Panc1 (cell line): Measurements from ENCODE around the gene SOWAHD. TPM values are rescaled to one million over a fixed set of nuclear protein-coding genes. Genes with fewer than 3 reads are reported as not detected.

ENCODE experiments used
- ATAC-seq: fragments of 200-7000 bp; cut with Tn5 transposase; 2 replicates; pipeline ENCODE4 v1.9.1; 2020; ENCODE audit warnings: mild to moderate bottlenecking, moderate library complexity
- BruUV-seq: library from RNA; stranded (reverse); fragments of 400-500 nt; replicated peaks from 2 replicates; lab custom pipeline; 2021; lab: Mats Ljungman, UMichigan
- CTCF ChIA-PET: fragments of 300-600 bp; sonication (Branson Sonifier 250); formaldehyde crosslinking; loops from one replicate; lab custom pipeline; 2022; ENCODE audit warnings: antibody characterized with exemption; lab: Charles Lee
- POLR2A ChIA-PET: fragments of 300-600 bp; sonication (Branson Sonifier 250); formaldehyde crosslinking; loops from one replicate; lab custom pipeline; 2022; ENCODE audit warnings: antibody characterized with exemption; lab: Charles Lee
- DNase-seq: peaks from one replicate; pipeline ENCODE4 v3.0.0-alpha.2; 2010; ENCODE audit warnings: low read depth, low spot score
- H3K27ac ChIP-seq: 2 replicates; pipeline ENCODE4 v1.5.1; 2011; ENCODE audit warnings: mild to moderate bottlenecking, low read length, inconsistent platforms
- H3K27me3 ChIP-seq: fragments of 200-500 bp; sonication (Bioruptor generic); 2 replicates; pipeline ENCODE4 v1.6.0; 2014; ENCODE audit warnings: low read length, inconsistent platforms; ENCODE audit not compliant: control insufficient read depth, insufficient read depth
- H3K36me3 ChIP-seq: fragments of 200-500 bp; sonication (Bioruptor generic); 2 replicates; pipeline ENCODE4 v1.5.1; 2014; ENCODE audit warnings: inconsistent platforms, mild to moderate bottlenecking, low read length, moderate library complexity; ENCODE audit not compliant: control insufficient read depth, insufficient read depth
- H3K4me1 ChIP-seq: 2 replicates; pipeline ENCODE4 v1.5.1; 2011; ENCODE audit warnings: inconsistent platforms, mild to moderate bottlenecking, low read length, moderate library complexity; ENCODE audit not compliant: control insufficient read depth, insufficient read depth
- H3K4me3 ChIP-seq, 2 experiments: 2 replicates each; pipeline ENCODE4 v1.5.1; 2011 to 2012; ENCODE audit warnings: low read depth in 2 of 2, low read length in 2 of 2, mild to moderate bottlenecking in 2 of 2, inconsistent platforms in 1 of 2, moderate library complexity in 1 of 2
- H3K9me3 ChIP-seq: fragments of 200-500 bp; sonication (Bioruptor generic); 2 replicates; pipeline ENCODE4 v1.5.1; 2014; ENCODE audit warnings: low read depth, mild to moderate bottlenecking, inconsistent platforms, low read length, moderate library complexity; ENCODE audit not compliant: control insufficient read depth, insufficient read depth
- POLR2AphosphoS5 ChIP-seq: IDR thresholded peaks from 2 replicates; pipeline ENCODE4 v1.6.1; 2012; ENCODE audit warnings: mild to moderate bottlenecking, low read depth, low read length, moderate library complexity
- SIN3A ChIP-seq: IDR thresholded peaks from 2 replicates; pipeline ENCODE4 v1.6.1; 2012; ENCODE audit warnings: low read depth, mild to moderate bottlenecking, low read length, moderate library complexity, borderline replicate concordance; ENCODE audit not compliant: insufficient read depth
- TCF7L2 ChIP-seq: IDR thresholded peaks from 2 replicates; pipeline ENCODE4 v1.6.1; 2011; ENCODE audit warnings: mild to moderate bottlenecking, low read depth, low read length, inconsistent platforms
- in situ Hi-C: cut with HindIII; loops from 2 replicates; pipeline ENCODE4 v1.10.0; 2016; ENCODE audit warnings: low sequenced_read_pairs, low pct_unique_long_range_greater_than_20kb
- intact Hi-C: fragments of 100-400 bp; cut with micrococcal nuclease; formaldehyde crosslinking; loops from one replicate; pipeline ENCODE4 v1.10.0; 2022; ENCODE audit not compliant: unreplicated experiment
- total RNA-seq: library from RNA; stranded (reverse); gene quantifications from one replicate; pipeline ENCODE4 v1.2.1, GENCODE V29; 2021; ENCODE audit not compliant: unreplicated experiment
- TF ChIP-seq, protein P1 (sequence below), 2 experiments: IDR thresholded peaks; 2 replicates each; pipeline ENCODE4 v1.6.1; 2011 to 2012; ENCODE audit warnings: low read depth in 2 of 2, control low read depth in 1 of 2, low read length in 1 of 2, mild to moderate bottlenecking in 1 of 2, moderate library complexity in 1 of 2; ENCODE audit not compliant: insufficient read depth in 1 of 2
- TF ChIP-seq, protein P2 (sequence below): fragments of 450-650 bp; IDR thresholded peaks from 2 replicates; pipeline ENCODE4 v1.5.1; 2017; ENCODE audit warnings: mild to moderate bottlenecking

Gene SOWAHD
- total RNA-seq, 1 experiment from 2014 or later, result 1.1 TPM

DNA sequence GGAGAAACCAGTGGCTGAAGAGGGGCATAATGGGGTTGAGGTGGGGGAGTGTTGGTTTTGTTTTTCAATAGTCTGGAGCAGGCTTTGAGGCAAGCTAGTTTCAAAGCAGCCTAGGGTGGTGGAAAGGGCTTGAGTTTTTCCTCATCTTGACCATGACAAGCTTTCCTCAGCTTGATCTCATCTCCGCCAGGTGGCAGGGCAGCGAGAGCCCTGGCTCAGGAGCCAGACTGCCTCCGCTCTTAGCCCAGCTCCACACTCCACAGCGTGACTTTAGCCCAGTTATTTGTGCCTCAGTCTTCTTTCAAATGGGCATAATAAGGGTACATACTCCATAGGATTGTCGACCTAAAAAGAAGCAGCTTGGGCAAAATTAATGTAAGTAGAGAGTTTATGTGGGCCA is 29.9 kb upstream of the SOWAHD start:
- DNase-seq (no peak), ATAC-seq (peak; percentile 89)
- intact Hi-C loops (loop anchor here (10.0 kb wide), 2 partner anchors 114 to 214 kb away; no protein-coding TSS in a partner anchor), in situ Hi-C loops (no loop called here)
- BruUV-seq, result no TSS peak
- CTCF ChIA-PET, result interaction anchor here (0.5 to 2.4 kb wide), 12 partner anchors 10 to 251 kb away, joined by 3 to 8 read pairs (median 5); partner anchors contain the start of gene SOWAHD
- TF ChIP-seq POLR2AphosphoS5 (no peak), TCF7L2 (no peak), SIN3A (no peak)
- TF ChIP-seq, protein P1, sequence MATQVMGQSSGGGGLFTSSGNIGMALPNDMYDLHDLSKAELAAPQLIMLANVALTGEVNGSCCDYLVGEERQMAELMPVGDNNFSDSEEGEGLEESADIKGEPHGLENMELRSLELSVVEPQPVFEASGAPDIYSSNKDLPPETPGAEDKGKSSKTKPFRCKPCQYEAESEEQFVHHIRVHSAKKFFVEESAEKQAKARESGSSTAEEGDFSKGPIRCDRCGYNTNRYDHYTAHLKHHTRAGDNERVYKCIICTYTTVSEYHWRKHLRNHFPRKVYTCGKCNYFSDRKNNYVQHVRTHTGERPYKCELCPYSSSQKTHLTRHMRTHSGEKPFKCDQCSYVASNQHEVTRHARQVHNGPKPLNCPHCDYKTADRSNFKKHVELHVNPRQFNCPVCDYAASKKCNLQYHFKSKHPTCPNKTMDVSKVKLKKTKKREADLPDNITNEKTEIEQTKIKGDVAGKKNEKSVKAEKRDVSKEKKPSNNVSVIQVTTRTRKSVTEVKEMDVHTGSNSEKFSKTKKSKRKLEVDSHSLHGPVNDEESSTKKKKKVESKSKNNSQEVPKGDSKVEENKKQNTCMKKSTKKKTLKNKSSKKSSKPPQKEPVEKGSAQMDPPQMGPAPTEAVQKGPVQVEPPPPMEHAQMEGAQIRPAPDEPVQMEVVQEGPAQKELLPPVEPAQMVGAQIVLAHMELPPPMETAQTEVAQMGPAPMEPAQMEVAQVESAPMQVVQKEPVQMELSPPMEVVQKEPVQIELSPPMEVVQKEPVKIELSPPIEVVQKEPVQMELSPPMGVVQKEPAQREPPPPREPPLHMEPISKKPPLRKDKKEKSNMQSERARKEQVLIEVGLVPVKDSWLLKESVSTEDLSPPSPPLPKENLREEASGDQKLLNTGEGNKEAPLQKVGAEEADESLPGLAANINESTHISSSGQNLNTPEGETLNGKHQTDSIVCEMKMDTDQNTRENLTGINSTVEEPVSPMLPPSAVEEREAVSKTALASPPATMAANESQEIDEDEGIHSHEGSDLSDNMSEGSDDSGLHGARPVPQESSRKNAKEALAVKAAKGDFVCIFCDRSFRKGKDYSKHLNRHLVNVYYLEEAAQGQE (IDR thresholded peaks at IDR 0.05; ENCODE audit: insufficient read depth in 1 of 2, low read depth in 2 of 2, low read length in 1 of 2), result no peak
- TF ChIP-seq, protein P2, sequence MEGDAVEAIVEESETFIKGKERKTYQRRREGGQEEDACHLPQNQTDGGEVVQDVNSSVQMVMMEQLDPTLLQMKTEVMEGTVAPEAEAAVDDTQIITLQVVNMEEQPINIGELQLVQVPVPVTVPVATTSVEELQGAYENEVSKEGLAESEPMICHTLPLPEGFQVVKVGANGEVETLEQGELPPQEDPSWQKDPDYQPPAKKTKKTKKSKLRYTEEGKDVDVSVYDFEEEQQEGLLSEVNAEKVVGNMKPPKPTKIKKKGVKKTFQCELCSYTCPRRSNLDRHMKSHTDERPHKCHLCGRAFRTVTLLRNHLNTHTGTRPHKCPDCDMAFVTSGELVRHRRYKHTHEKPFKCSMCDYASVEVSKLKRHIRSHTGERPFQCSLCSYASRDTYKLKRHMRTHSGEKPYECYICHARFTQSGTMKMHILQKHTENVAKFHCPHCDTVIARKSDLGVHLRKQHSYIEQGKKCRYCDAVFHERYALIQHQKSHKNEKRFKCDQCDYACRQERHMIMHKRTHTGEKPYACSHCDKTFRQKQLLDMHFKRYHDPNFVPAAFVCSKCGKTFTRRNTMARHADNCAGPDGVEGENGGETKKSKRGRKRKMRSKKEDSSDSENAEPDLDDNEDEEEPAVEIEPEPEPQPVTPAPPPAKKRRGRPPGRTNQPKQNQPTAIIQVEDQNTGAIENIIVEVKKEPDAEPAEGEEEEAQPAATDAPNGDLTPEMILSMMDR, result peak; percentile 76
- no peak overlapping the region for H3K27ac ChIP-seq
- H3K27me3 ChIP-seq, result no peaks in the 10 kb centered on the region
- H3K4me1 ChIP-seq, result no peaks in the 10 kb centered on the region
- POLR2A ChIA-PET, result interaction anchor here (0.6 to 1.5 kb wide), 2 partner anchors 19 to 63 kb away, joined by 4 to 7 read pairs; partner anchors contain the start of gene RPL39
- H3K4me3 ChIP-seq, result no peak overlapping the region
- H3K9me3 ChIP-seq, result no peaks in the 10 kb centered on the region
- H3K36me3 ChIP-seq, result no peaks in the 10 kb centered on the region

DNA sequence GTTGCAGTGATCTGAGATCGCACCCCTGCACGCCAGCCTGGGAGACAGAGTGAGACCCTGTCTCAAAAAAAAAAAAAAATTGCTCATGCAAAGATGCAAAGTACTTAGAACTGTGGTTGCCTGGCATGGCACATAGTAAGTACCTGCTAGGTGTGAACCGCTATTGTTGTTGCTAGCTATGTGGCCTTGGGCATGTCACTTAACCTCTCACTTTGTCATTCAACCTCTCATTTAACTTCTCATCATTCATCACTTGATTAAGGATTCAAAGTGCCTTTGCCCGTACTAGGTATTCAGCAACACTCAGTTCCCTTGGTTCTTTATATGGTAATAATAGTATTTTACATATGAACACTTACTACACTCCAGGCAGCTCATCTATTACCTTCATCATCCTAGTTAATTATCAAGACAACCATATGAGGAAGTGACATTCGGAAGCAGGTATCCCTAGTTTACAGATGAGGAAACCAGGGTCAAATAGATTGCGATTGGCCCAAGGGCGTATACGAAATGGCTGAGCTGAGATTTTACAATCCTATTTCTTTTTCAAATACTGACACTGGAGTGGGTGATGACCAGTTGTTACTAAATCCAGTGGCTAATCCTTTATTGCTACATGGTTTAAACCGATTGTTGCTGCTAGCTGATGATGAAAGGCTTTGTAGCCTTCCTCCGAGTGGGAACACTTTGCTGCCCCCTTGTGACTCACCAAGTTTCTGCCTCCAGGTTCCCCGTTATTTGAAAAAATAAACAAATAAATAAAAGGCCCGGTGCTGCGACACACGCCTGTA is 28.8 kb upstream of the SOWAHD start:
- ChIA-PET POLR2A (interaction anchor here (1.5 kb wide), 1 partner anchor 62 kb away, joined by 4 read pairs; the partner anchor contains the start of gene RPL39), CTCF (interaction anchor here (0.5 to 2.4 kb wide), 7 partner anchors 12 to 144 kb away, joined by 3 to 7 read pairs (median 3); no protein-coding TSS in a partner anchor)
- in situ Hi-C loops, result no loop called here
- H3K27ac ChIP-seq, result no peak overlapping the region
- no peaks in the 10 kb centered on the region for H3K4me1 ChIP-seq
- TF ChIP-seq TCF7L2 (0 out of 2 replicates have a peak, but pooled peaks have one; percentile 40), SIN3A (no peak)
- TF ChIP-seq, protein P2, result peak; percentile 85
- no peaks in the 10 kb centered on the region for H3K27me3 ChIP-seq
- H3K4me3 ChIP-seq, result no peak overlapping the region
- BruUV-seq, result no TSS peak
- DNase-seq (peak; percentile 54), ATAC-seq (peak; percentile 64)
- intact Hi-C loops, result loop anchor here (10.0 kb wide), 2 partner anchors 115 to 215 kb away; no protein-coding TSS in a partner anchor
- H3K36me3 ChIP-seq, result no peaks in the 10 kb centered on the region
- no peaks in the 10 kb centered on the region for H3K9me3 ChIP-seq
